ENCODE results near the gene DOLPP1. TPM values are rescaled to one million over a fixed set of nuclear protein-coding genes. Genes with fewer than 3 reads are reported as not detected.

DOLPP1 gene
- polyA plus RNA-seq, 3 donors, result 5.4 to 6.6 (median 5.9) TPM

GRCh38 chr9:129081388-129081904, 535 bp downstream of the DOLPP1 start:
- Histone ChIP-seq H3K36me3 (replicated peaks in 1 of 2; ENCODE audit: control insufficient read depth in 1 of 2, insufficient read depth in 2 of 2, low read length in 2 of 2) (peaks cover 17 to 27% of the 10 kb centered on the region in 2 donors), H3K79me2 (ENCODE audit: insufficient read depth, low read length) (peaks cover 27% of the 10 kb centered on the region), H3K4me2 (replicated peaks; ENCODE audit: extremely low read depth, low read length, poor library complexity, severe bottlenecking) (peak overlapping the region; percentile 100), H4K20me1 (ENCODE audit: insufficient read depth, low read length) (peaks cover 11% of the 10 kb centered on the region), H3K27me3 (ENCODE audit: control insufficient read depth in 2 of 2, insufficient read depth in 2 of 2, low read length in 2 of 2) (no peaks in the 10 kb centered on the region), H3K9ac (ENCODE audit: insufficient read depth, low read length, poor library complexity, severe bottlenecking) (peak overlapping the region; percentile 79), H3K4me3 (replicated peaks in 1 of 3; ENCODE audit: low read depth in 2 of 3, low read length in 3 of 3) (peak overlapping the region; percentile 54 to 93 (median 91)), H3K4me1 (ENCODE audit: control insufficient read depth in 1 of 2, insufficient read depth in 2 of 2, low read length in 2 of 2) (peaks cover 18 to 22% of the 10 kb centered on the region in 2 donors), H3K9me3 (replicated peaks in 1 of 2; ENCODE audit: control insufficient read depth in 1 of 2, insufficient read depth in 1 of 2, low read length in 2 of 2) (no peaks in the 10 kb centered on the region), H3K27ac (ENCODE audit: low read depth in 1 of 2, low read length in 2 of 2) (peak overlapping the region; percentile 64 to 77), H2AFZ (ENCODE audit: insufficient read depth, low read depth, low read length, poor library complexity, severe bottlenecking) (peak overlapping the region; percentile 96)
- Mint-ChIP-seq H3K27ac (peak overlapping the region; percentile 63 to 87 (median 79)), H3K4me1 (peaks cover 20% of the 10 kb centered on the region), H3K9me3 (no peaks in the 10 kb centered on the region), H3K36me3 (peaks cover 18 to 21% of the 10 kb centered on the region in 2 donors), H3K4me3 (peak overlapping the region; percentile 85), H3K27me3 (ENCODE audit: low read depth in 3 of 3) (peaks cover 0 to 5% (median 2%) of the 10 kb centered on the region in 3 donors)
- TF ChIP-seq CTCF (IDR thresholded peaks at IDR 0.05), result no peak
- DNase-seq, result no peak
- intact Hi-C loops (cut with micrococcal nuclease), result loop anchor here in 1 of 2 donors (2.0 kb wide), 2 partner anchors 29 to 45 kb away; partner anchors contain the start of genes CRAT, MIGA2 and PTPA
- WGBS (ENCODE audit: insufficient coverage), result 4% methylated on average over 16 of the region's 30 CpGs

GRCh38 chr9:129084087-129084486, 3.2 kb downstream of the DOLPP1 start:
- H3K4me1 ChIP-seq (ENCODE audit: control insufficient read depth in 1 of 2, insufficient read depth in 2 of 2, low read length in 2 of 2), result peaks cover 18 to 22% of the 10 kb centered on the region in 2 donors
- Mint-ChIP-seq H3K4me1 (peaks cover 20% of the 10 kb centered on the region), H3K4me3 (no peak overlapping the region), H3K27ac (no peak overlapping the region), H3K9me3 (no peaks in the 10 kb centered on the region), H3K27me3 (ENCODE audit: low read depth in 3 of 3) (peaks cover 0 to 5% (median 1%) of the 10 kb centered on the region in 3 donors), H3K36me3 (peaks cover 34 to 40% of the 10 kb centered on the region in 2 donors)
- no peak for DNase-seq
- no peak for TF ChIP-seq CTCF (IDR thresholded peaks at IDR 0.05)
- no peaks in the 10 kb centered on the region for H3K9me3 ChIP-seq (replicated peaks in 1 of 2; ENCODE audit: control insufficient read depth in 1 of 2, insufficient read depth in 1 of 2, low read length in 2 of 2)
- no peak overlapping the region for H3K27ac ChIP-seq (ENCODE audit: low read depth in 1 of 2, low read length in 2 of 2)
- H4K20me1 ChIP-seq (ENCODE audit: insufficient read depth, low read length), result peaks cover 11% of the 10 kb centered on the region
- H3K79me2 ChIP-seq (ENCODE audit: insufficient read depth, low read length), result peaks cover 27% of the 10 kb centered on the region
- H3K4me3 ChIP-seq (replicated peaks in 1 of 3; ENCODE audit: low read depth in 2 of 3, low read length in 3 of 3), result no peak overlapping the region
- H3K4me2 ChIP-seq (replicated peaks; ENCODE audit: extremely low read depth, low read length, poor library complexity, severe bottlenecking), result no peak overlapping the region
- H2AFZ ChIP-seq (ENCODE audit: insufficient read depth, low read depth, low read length, poor library complexity, severe bottlenecking), result no peak overlapping the region
- H3K27me3 ChIP-seq (ENCODE audit: control insufficient read depth in 2 of 2, insufficient read depth in 2 of 2, low read length in 2 of 2), result no peaks in the 10 kb centered on the region
- intact Hi-C loops (cut with micrococcal nuclease), result no loop called here
- H3K36me3 ChIP-seq (replicated peaks in 1 of 2; ENCODE audit: control insufficient read depth in 1 of 2, insufficient read depth in 2 of 2, low read length in 2 of 2), result peaks cover 36 to 44% of the 10 kb centered on the region in 2 donors
- H3K9ac ChIP-seq (ENCODE audit: insufficient read depth, low read length, poor library complexity, severe bottlenecking), result no peak overlapping the region
- 94% methylated on average over 6 of the region's 7 CpGs for WGBS (ENCODE audit: insufficient coverage)
